H1 (cell line): ENCODE data around the gene CTIF. TPM values are rescaled to one million over a fixed set of nuclear protein-coding genes. Genes with fewer than 3 reads are reported as not detected.

Experiments used
- BCL11A ChIP-seq, 2 experiments: IDR thresholded peaks; one replicate each; pipeline ENCODE4 v1.6.1; 2011; ENCODE audit warnings: low read depth in 2 of 2, low read length in 2 of 2, mild to moderate bottlenecking in 2 of 2
- SP1 ChIP-seq: IDR thresholded peaks from 2 replicates; pipeline ENCODE4 v1.6.1; 2011; ENCODE audit warnings: low read depth, low read length
- SRF ChIP-seq: IDR thresholded peaks from 2 replicates; pipeline ENCODE4 v1.6.1; 2011; ENCODE audit warnings: mild to moderate bottlenecking, low read depth, low read length, moderate library complexity
- TBP ChIP-seq: IDR thresholded peaks from 2 replicates; pipeline ENCODE4 v1.6.1; 2011; ENCODE audit warnings: low read depth, low read length, improper control_type of control experiment
- polyA plus RNA-seq, 7 experiments: library from polyadenylated mRNA; depleted of rRNA in 3 of 7; stranded (reverse) in 5 of 7; unstranded in 2 of 7; fragments of >200 nt in 5 of 7; fragments of 200-250 nt in 2 of 7; gene quantifications; 1 replicate in 5 of 7; 2 replicates in 1 of 7; 4 replicates in 1 of 7; pipeline versions ENCODE4 v1.2.1 to v1.2.3, GENCODE V29; 2011 to 2013; ENCODE audit warnings: missing spikeins in 2 of 7, mixed read lengths in 2 of 7
- total RNA-seq: library from RNA; stranded (reverse); fragmentation: NEBNext Ultra II Directional; extraction: Animal tissue kit (Norgen Biotek cat#: 25700); gene quantifications from 2 replicates; pipeline ENCODE4 v1.2.1, GENCODE V29; 2021

CTIF gene
- total and polyA plus RNA-seq, 2 of the 8 experiments (the other 6 are each of a cell fraction or from before 2014, with no cell fraction given) = 9.0 to 17.8 TPM

DNA sequence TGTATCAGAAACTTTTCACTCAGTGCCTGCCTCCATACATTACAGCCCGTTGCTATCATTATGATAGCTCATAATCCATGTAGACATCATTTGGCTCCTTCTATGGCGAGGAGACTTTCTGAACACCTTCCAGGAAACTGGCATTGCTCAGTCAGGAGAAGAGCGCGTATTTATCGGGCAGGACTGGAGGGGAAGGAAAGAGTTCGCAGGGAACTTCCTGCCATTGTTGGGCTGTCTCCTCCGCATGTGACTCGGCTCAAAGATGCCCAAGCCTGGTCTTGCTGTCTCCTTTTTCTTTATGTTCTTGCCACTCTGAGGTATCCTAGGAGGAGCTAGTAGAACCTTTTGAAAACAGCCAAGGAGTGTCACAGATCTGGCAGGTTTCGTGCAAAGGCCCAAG, 156.8 kb downstream of the CTIF start (continued):
- TF ChIP-seq SRF = no peak
- TF ChIP-seq BCL11A (IDR thresholded peaks at IDR 0.05; ENCODE audit: low read depth in 2 of 2, low read length in 2 of 2) = no peak
- no peak for TF ChIP-seq TBP
- TF ChIP-seq SP1 = no peak
